Lung (tissue), 12 donors: ENCODE data around the gene PRPH2. TPM values are rescaled to one million over a fixed set of nuclear protein-coding genes. Genes with fewer than 3 reads are reported as not detected.

ENCODE experiments used
- ATAC-seq: fragments of 200-7000 bp; cut with Tn5 transposase; one replicate; pipeline ENCODE4 v1.9.1; 2020; ENCODE audit warnings: moderate number of reproducible peaks; ENCODE audit not compliant: insufficient read depth, low FRiP score
- DNase-seq, 3 donors: peaks; one replicate each; pipeline ENCODE4 v3.0.0-alpha.2; 2013 to 2017
- H3K27ac ChIP-seq, 2 donors: one replicate each; pipeline ENCODE4 v1.5.1; 2013; ENCODE audit warnings: mild to moderate bottlenecking in 2 of 2, moderate library complexity in 2 of 2, control low read depth in 1 of 2, inconsistent platforms in 1 of 2, low read depth in 1 of 2, low read length in 1 of 2
- H3K27me3 ChIP-seq, 3 donors: one replicate each; pipeline ENCODE4 v1.5.1; 2013; ENCODE audit warnings: low read length in 2 of 3; ENCODE audit not compliant: control insufficient read depth in 3 of 3, insufficient read depth in 3 of 3
- H3K36me3 ChIP-seq, 4 donors: one replicate each; pipeline ENCODE4 v1.5.1; 2013; ENCODE audit warnings: low read length in 4 of 4, mild to moderate bottlenecking in 1 of 4, moderate library complexity in 1 of 4; ENCODE audit not compliant: control insufficient read depth in 4 of 4, insufficient read depth in 4 of 4
- H3K4me1 ChIP-seq, 5 donors: one replicate each; pipeline ENCODE4 v1.5.1; 2013; ENCODE audit warnings: low read length in 5 of 5, mild to moderate bottlenecking in 2 of 5, moderate library complexity in 1 of 5; ENCODE audit not compliant: control insufficient read depth in 5 of 5, insufficient read depth in 5 of 5
- H3K4me3 ChIP-seq: one replicate; pipeline ENCODE4 v1.5.1; 2013; ENCODE audit warnings: mild to moderate bottlenecking, control low read depth, moderate library complexity
- H3K9ac ChIP-seq, 2 donors: one replicate each; pipeline ENCODE4 v1.5.1; 2013; ENCODE audit warnings: low read length in 2 of 2, control low read depth in 1 of 2; ENCODE audit not compliant: insufficient read depth in 1 of 2
- H3K9me3 ChIP-seq, 4 donors: one replicate each; pipeline ENCODE4 v1.5.1; 2013; ENCODE audit warnings: low read length in 3 of 4, mild to moderate bottlenecking in 1 of 4, moderate library complexity in 1 of 4; ENCODE audit not compliant: control insufficient read depth in 4 of 4, insufficient read depth in 3 of 4
- WGBS, 2 donors: extraction: QIAGEN DNeasy Blood & Tissue Kit; methylation state at CpG; one replicate each; pipeline ENCODE4 v1.1.7; 2013; 5-methylcytosine and 5-hydroxymethylcytosine counted together
- polyA plus RNA-seq, 2 donors: library from polyadenylated mRNA; stranded (reverse); fragments of 200-250 nt; gene quantifications; one replicate each; pipeline ENCODE4 v1.2.1, GENCODE V29; 2013
- total RNA-seq, 2 donors: library from RNA; depleted of rRNA in 1 of 2; stranded (reverse); fragments of >200 nt in 1 of 2; gene quantifications; one replicate each; pipeline ENCODE4 v1.2.1, GENCODE V29; 2014 to 2021
- TF ChIP-seq, protein P1 (sequence below): IDR thresholded peaks from 2 replicates; pipeline ENCODE4 v1.5.1; 2012; ENCODE audit warnings: mild to moderate bottlenecking; ENCODE audit errors: control extremely low read depth, extremely low read depth
- donor health status: control.
- donor health status: control.
- donor health status: Bipolar disorder and iron deficiency.
- donor health status: healthy.
- donor health status: DM: yes; HTN: yes; CAD: no.

Gene PRPH2
- total and polyA plus RNA-seq, 4 donors: 0.31 to 2.6 (median 1.1) TPM

DNA sequence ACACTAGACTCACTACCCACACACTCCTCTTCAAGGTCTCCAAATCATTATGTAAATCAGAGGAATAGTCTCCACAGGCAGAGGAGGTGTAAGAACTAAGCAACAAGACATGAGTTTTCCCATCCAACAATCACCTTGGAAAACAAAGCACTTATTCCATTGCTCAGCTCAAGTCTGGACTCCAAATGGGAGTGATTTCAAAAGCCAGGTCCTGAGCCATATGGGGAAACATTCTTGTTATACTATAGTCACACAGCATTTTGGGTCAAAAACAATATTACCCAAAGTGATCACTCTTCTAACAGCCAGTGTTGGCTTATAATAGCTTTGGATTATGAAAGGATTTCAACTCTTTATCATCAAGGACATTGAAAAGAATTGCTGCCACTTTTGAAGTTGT is 3.6 kb upstream of the PRPH2 start:
- no peak overlapping the region for H3K4me3 ChIP-seq

DNA sequence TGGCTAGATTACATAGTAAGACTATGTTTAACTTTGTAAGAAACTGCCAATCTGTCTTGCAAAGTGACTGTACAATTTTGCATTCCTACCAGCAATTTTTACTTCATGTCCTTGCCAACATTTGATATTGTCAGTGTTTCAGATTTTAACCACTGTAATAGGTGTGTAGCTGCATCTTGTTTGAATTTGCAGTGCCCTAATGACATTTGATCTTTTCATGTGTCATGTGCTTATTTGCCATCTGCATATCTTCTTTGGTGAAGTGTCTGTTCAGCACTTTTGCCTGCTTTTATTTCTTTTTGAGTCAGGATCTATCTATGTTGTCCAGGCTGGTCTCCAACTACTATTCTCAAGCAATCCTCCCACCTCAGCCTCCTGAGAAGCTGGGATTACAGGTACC is 2.4 kb upstream of the PRPH2 start:
- H3K4me1 ChIP-seq: peaks cover 0 to 5% (median 3%) of the 10 kb centered on the region in 5 donors
- TF ChIP-seq, protein P1, sequence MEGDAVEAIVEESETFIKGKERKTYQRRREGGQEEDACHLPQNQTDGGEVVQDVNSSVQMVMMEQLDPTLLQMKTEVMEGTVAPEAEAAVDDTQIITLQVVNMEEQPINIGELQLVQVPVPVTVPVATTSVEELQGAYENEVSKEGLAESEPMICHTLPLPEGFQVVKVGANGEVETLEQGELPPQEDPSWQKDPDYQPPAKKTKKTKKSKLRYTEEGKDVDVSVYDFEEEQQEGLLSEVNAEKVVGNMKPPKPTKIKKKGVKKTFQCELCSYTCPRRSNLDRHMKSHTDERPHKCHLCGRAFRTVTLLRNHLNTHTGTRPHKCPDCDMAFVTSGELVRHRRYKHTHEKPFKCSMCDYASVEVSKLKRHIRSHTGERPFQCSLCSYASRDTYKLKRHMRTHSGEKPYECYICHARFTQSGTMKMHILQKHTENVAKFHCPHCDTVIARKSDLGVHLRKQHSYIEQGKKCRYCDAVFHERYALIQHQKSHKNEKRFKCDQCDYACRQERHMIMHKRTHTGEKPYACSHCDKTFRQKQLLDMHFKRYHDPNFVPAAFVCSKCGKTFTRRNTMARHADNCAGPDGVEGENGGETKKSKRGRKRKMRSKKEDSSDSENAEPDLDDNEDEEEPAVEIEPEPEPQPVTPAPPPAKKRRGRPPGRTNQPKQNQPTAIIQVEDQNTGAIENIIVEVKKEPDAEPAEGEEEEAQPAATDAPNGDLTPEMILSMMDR: no peak
- H3K27ac ChIP-seq: no peak overlapping the region
- DNase-seq (no peak), ATAC-seq (no peak)
- peaks cover 0 to 2% (median 0%) of the 10 kb centered on the region in 4 donors for H3K36me3 ChIP-seq
- H3K27me3 ChIP-seq: no peaks in the 10 kb centered on the region
- no peaks in the 10 kb centered on the region for H3K9me3 ChIP-seq
- H3K9ac ChIP-seq: no peak overlapping the region
- H3K4me3 ChIP-seq: no peak overlapping the region

More for the DNA sequence above, 3.6 kb upstream of the PRPH2 start:
- peaks cover 0 to 5% (median 3%) of the 10 kb centered on the region in 5 donors for H3K4me1 ChIP-seq
- H3K27ac ChIP-seq: peak overlapping the region in 1 of 2 donors; percentile 68
- no peak for ATAC-seq
- TF ChIP-seq, protein P1: no peak
- H3K36me3 ChIP-seq: peaks cover 0 to 2% (median 0%) of the 10 kb centered on the region in 4 donors
- no peak for DNase-seq
- H3K9me3 ChIP-seq: no peaks in the 10 kb centered on the region
- peak overlapping the region in 1 of 2 donors; percentile 94 for H3K9ac ChIP-seq
- H3K27me3 ChIP-seq: no peaks in the 10 kb centered on the region

DNA sequence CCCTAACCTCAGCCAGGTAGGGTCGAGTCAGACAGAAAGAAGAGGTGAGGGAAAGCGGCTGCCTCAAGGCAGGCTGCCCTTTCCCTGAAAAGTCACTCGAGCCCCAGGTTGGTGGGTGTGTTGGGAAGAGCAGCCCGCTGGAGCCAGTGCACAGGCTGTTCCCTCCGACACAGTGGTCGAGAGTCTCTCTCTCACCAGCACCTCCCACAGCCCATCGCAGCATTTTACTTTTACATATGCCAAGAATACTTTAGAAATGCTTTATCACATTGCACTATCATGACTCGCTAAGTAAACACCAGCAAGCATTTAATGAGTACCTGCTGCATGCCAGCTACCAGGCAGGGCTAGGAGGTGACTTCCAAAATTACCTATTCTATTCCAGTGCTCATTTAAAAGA is 1.7 kb downstream of the PRPH2 start:
- TF ChIP-seq, protein P1: no peak
- H3K4me1 ChIP-seq: peaks cover 0 to under 1% (median 0%) of the 10 kb centered on the region in 5 donors
- no peaks in the 10 kb centered on the region for H3K27me3 ChIP-seq
- 69 to 81% methylated on average over 8 of the region's 8 CpGs for WGBS, 2 donors
- peaks cover 0 to 2% (median 0%) of the 10 kb centered on the region in 4 donors for H3K36me3 ChIP-seq
- no peaks in the 10 kb centered on the region for H3K9me3 ChIP-seq
- no peak overlapping the region for H3K9ac ChIP-seq
- H3K4me3 ChIP-seq: no peak overlapping the region
- no peak overlapping the region for H3K27ac ChIP-seq
- ATAC-seq (no peak), DNase-seq (no peak)

DNA sequence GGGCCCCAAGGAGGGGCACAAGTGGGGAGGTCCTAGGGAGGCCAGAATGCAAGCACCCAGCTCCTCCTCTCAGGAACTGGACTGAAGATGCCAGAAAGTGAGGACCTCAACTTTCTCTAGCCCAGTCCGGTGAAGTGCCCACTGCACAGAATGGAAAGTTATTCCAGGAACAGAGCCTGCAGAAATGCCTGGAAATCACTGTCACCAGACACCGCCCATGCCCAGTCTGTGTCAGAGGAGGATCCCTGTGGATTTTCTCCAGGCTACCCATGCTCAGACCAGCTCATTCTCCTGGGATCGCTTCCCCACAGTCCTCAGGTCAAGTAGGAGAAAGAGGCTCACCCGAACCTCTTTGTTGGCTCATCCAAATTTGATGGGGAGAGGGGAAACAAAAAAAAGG is 6.5 kb downstream of the PRPH2 start:
- no peaks in the 10 kb centered on the region for H3K27me3 ChIP-seq
- TF ChIP-seq, protein P1: no peak
- no peaks in the 10 kb centered on the region for H3K4me1 ChIP-seq
- no peak overlapping the region for H3K4me3 ChIP-seq
- no peak overlapping the region for H3K9ac ChIP-seq
- 90% methylated on average over 4 of the region's 4 CpGs for WGBS, 2 donors
- H3K27ac ChIP-seq: no peak overlapping the region
- no peaks in the 10 kb centered on the region for H3K36me3 ChIP-seq
- ATAC-seq (no peak), DNase-seq (no peak)
- H3K9me3 ChIP-seq: peaks cover 0 to 3% (median 0%) of the 10 kb centered on the region in 4 donors
